Tongue (tissue), 2 donors: Measurements from ENCODE around the gene SCUBE2. TPM values are rescaled to one million over a fixed set of nuclear protein-coding genes. Genes with fewer than 3 reads are reported as not detected.
A peak's percentile ranks its signal among the peaks of the same experiment; 100 is the strongest.

Experiments used
- DNase-seq: peaks from one replicate; pipeline ENCODE4 v3.0.0-alpha.2; 2015
- total RNA-seq: library from RNA; depleted of rRNA; stranded (reverse); fragments of >200 nt; gene quantifications from one replicate; pipeline ENCODE4 v1.2.3, GENCODE V29; 2014

Gene SCUBE2
- total RNA-seq, 1 donor from 2014 or later, result 53.9 TPM

- DNase-seq, result no peak
Measured at GRCh38 chr11:9073466-9074225, 17.8 kb downstream of the SCUBE2 start.

- DNase-seq, result peak; percentile 45
Measured at GRCh38 chr11:9072626-9073176, 18.7 kb downstream of the SCUBE2 start.

- no peak for DNase-seq
Measured at GRCh38 chr11:9071692-9072091, 19.7 kb downstream of the SCUBE2 start.

GRCh38 chr11:9070749-9071491 is 20.5 kb downstream of the SCUBE2 start:
- DNase-seq, result no peak

GRCh38 chr11:9069862-9070470 is 21.4 kb downstream of the SCUBE2 start:
- DNase-seq, result no peak

- DNase-seq, result no peak
Measured at GRCh38 chr11:9069256-9069655, 22.1 kb downstream of the SCUBE2 start.

- no peak for DNase-seq
Measured at GRCh38 chr11:9066433-9066925, 24.9 kb downstream of the SCUBE2 start.

- no peak for DNase-seq
Measured at GRCh38 chr11:9065607-9066432, 25.6 kb downstream of the SCUBE2 start.

- DNase-seq, result no peak
Measured at GRCh38 chr11:9061807-9062206, 29.6 kb downstream of the SCUBE2 start.

- DNase-seq, result no peak
Measured at GRCh38 chr11:9060700-9061111, 30.7 kb downstream of the SCUBE2 start.

GRCh38 chr11:9059406-9059805 is 32.0 kb downstream of the SCUBE2 start:
- DNase-seq, result no peak

GRCh38 chr11:9057888-9058287 is 33.5 kb downstream of the SCUBE2 start:
- DNase-seq, result no peak

GRCh38 chr11:9057007-9057406 is 34.4 kb downstream of the SCUBE2 start:
- DNase-seq, result peak; percentile 73

- no peak for DNase-seq
Measured at GRCh38 chr11:9056467-9056866, 34.9 kb downstream of the SCUBE2 start.

- DNase-seq, result peak; percentile 48
Measured at GRCh38 chr11:9053316-9054035, 37.9 kb downstream of the SCUBE2 start.

GRCh38 chr11:9052316-9052715 is 39.1 kb downstream of the SCUBE2 start:
- DNase-seq, result no peak

- DNase-seq, result no peak
Measured at GRCh38 chr11:9049959-9050358, 41.4 kb downstream of the SCUBE2 start.

- peak; percentile 90 for DNase-seq
Measured at GRCh38 chr11:9047964-9048523, 43.4 kb downstream of the SCUBE2 start.

- peak; percentile 80 for DNase-seq
Measured at GRCh38 chr11:9046481-9046880, 44.9 kb downstream of the SCUBE2 start.

- DNase-seq, result no peak
Measured at GRCh38 chr11:9042488-9042887, 48.9 kb downstream of the SCUBE2 start.

GRCh38 chr11:9041747-9042146 is 49.7 kb downstream of the SCUBE2 start:
- no peak for DNase-seq
